ENCODE measurements around the gene ZNF143. TPM values are rescaled to one million over a fixed set of nuclear protein-coding genes. Genes with fewer than 3 reads are reported as not detected.
A peak's percentile ranks its signal among the peaks of the same experiment; 100 is the strongest.

ZNF143 gene
- total and polyA plus RNA-seq, 10 of the 15 experiments (the other 5 are each of a cell fraction or from before 2014, with no cell fraction given) = 13.6 to 48.7 (median 19.4) TPM

GRCh38 chr11:9462806-9463537, 2.2 kb downstream of the ZNF143 start:
- H4K20me1 ChIP-seq (ENCODE audit: control insufficient read depth, insufficient read depth) = no peaks in the 10 kb centered on the region
- peaks cover 7% of the 10 kb centered on the region for H3K4me1 ChIP-seq (ENCODE audit: control insufficient read depth, insufficient read depth, low read length)
- H3K4me3 ChIP-seq = peak overlapping the region; percentile 64
- no peaks in the 10 kb centered on the region for H3K36me3 ChIP-seq (ENCODE audit: control insufficient read depth in 2 of 2, insufficient read depth in 2 of 2, low read length in 1 of 2)
- in situ Hi-C loops (cut with MboI) (no loop called here), intact Hi-C loops (cut with micrococcal nuclease; ENCODE audit: unreplicated experiment) (loop anchor here (2.0 to 5.0 kb wide), 3 partner anchors 110 to 284 kb away; partner anchors contain the start of gene WEE1)
- H3K79me2 ChIP-seq (ENCODE audit: control insufficient read depth, insufficient read depth, low read length) = peaks cover 52% of the 10 kb centered on the region
- H3K9ac ChIP-seq (ENCODE audit: control insufficient read depth, insufficient read depth, low read length) = no peak overlapping the region; the same call in 1 of the 2 replicates
- WGBS (ENCODE audit: insufficient coverage, insufficient replicate concordance, low lambda C conversion rate, missing lambda C conversion rate) = 3% methylated on average over 8 of the region's 8 CpGs
- peak; percentile 82 for FAIRE-seq
- RAD21 ChIA-PET (ENCODE audit: unreplicated experiment) = interaction anchor here (1.0 kb wide), 1 partner anchor 12 kb away, joined by 3 read pairs; no protein-coding TSS in a partner anchor
- SMC1A ChIA-PET (ENCODE audit: uncharacterized antibody, unreplicated experiment) = no interaction called here
- POLR2A ChIA-PET = interaction anchor here (1.0 kb wide), 1 partner anchor 115 kb away, joined by 3 read pairs; no protein-coding TSS in a partner anchor
- H3K27ac ChIP-seq (ENCODE audit: control insufficient read depth, insufficient read depth) = peak overlapping the region; percentile 97
- peak overlapping the region; percentile 83 for H3K4me2 ChIP-seq (ENCODE audit: control insufficient read depth, insufficient read depth)
- peak; percentile 59 for DNase-seq (ENCODE audit: low read depth, low spot score)
- BruUV-seq (replicated peaks) = no TSS peak
- no peak overlapping the region for H2AFZ ChIP-seq (ENCODE audit: control insufficient read depth, low read depth, low read length)
- no peak for ATAC-seq
- CTCF ChIA-PET = no interaction called here
- H3K9me3 ChIP-seq (replicated peaks; ENCODE audit: control insufficient read depth, insufficient read depth, low read length) = no peaks in the 10 kb centered on the region
- no peaks in the 10 kb centered on the region for H3K27me3 ChIP-seq (replicated peaks in 1 of 2; ENCODE audit: control insufficient read depth in 2 of 2, insufficient read depth in 2 of 2, low read length in 1 of 2)
- TF ChIP-seq KLF5 (IDR thresholded peaks at IDR 0.05; ENCODE audit: partially characterized antibody) (no peak), SUPT20H (IDR thresholded peaks at IDR 0.05; ENCODE audit: borderline replicate concordance, control insufficient read depth, low read depth, low read length) (no peak), JUND (IDR thresholded peaks at IDR 0.05; ENCODE audit: low read depth, low read length) (peak; percentile 61; the same call in 1 of the 2 replicates), USF1 (IDR thresholded peaks at IDR 0.05; ENCODE audit: borderline replicate concordance, extremely low read length, insufficient read depth, low read depth, low read length) (no peak), RB1 (IDR thresholded peaks at IDR 0.05; ENCODE audit: borderline replicate concordance) (no peak), NRF1 (conservative IDR thresholded peaks at IDR 0.05; ENCODE audit: low read depth, low read length) (no peak), RELA (IDR thresholded peaks at IDR 0.05; ENCODE audit: borderline replicate concordance, partially characterized antibody) (no peak), CREB1 (IDR thresholded peaks at IDR 0.05; ENCODE audit: low read depth) (0 out of 2 replicates have a peak, but pooled peaks have one; percentile 18), PBX3 (IDR thresholded peaks at IDR 0.05; ENCODE audit: insufficient replicate concordance, low read depth, low read length) (no peak), ZZZ3 (IDR thresholded peaks at IDR 0.05; ENCODE audit: control insufficient read depth, insufficient read length, low read depth) (no peak), ZNF274 (IDR thresholded peaks at IDR 0.05; ENCODE audit: insufficient read depth, insufficient read length) (no peak), GABPA (IDR thresholded peaks at IDR 0.05; ENCODE audit: low read depth) (0 out of 2 replicates have a peak, but pooled peaks have one; percentile 25), IRF4 (IDR thresholded peaks at IDR 0.05; ENCODE audit: low read depth, low read length) (peak; percentile 55; the same call in 1 of the 2 replicates), DPF2 (IDR thresholded peaks at IDR 0.05) (peak; percentile 48; the same call in 1 of the 2 replicates), MEF2B (IDR thresholded peaks at IDR 0.05; ENCODE audit: partially characterized antibody, poor library complexity, severe bottlenecking) (peak; percentile 94), POLR2A (IDR thresholded peaks at IDR 0.05; ENCODE audit: low read depth, low read length) (no peak), ZBTB11 (CRISPR knock-in tag; IDR thresholded peaks at IDR 0.05) (no peak), EP300 (IDR thresholded peaks at IDR 0.05; ENCODE audit: borderline replicate concordance in 1 of 2, control insufficient read depth in 1 of 2, low read depth in 2 of 2, low read length in 2 of 2) (peak in 1 of 2 experiments; percentile 55; a peak in 1 of 4 replicates)
